IPS DF 4.7 (cell line): ENCODE measurements around the gene PHRF1.

Experiments
- DNase-seq: peaks from one replicate; pipeline ENCODE4 v3.0.0-alpha.2; 2013; ENCODE audit warnings: low spot score; ENCODE audit errors: extremely low read depth

Gene PHRF1

GRCh38 chr11:557328-558132 lies 18.7 kb upstream of the PHRF1 start:
- DNase-seq = no peak

- DNase-seq = no peak
Observed at GRCh38 chr11:558503-558902, 17.8 kb upstream of the PHRF1 start.

- DNase-seq = no peak
Observed at GRCh38 chr11:559020-559620, 17.1 kb upstream of the PHRF1 start.

- DNase-seq = no peak
Observed at GRCh38 chr11:559712-560304, 16.5 kb upstream of the PHRF1 start.

GRCh38 chr11:560305-561147 lies 15.7 kb upstream of the PHRF1 start, which contains the start of the genes LMNTD2 and RASSF7:
LMNTD2 (minus strand) TSS chr11:560738; CDS start chr11:560716, 22 bp downstream.
RASSF7 (plus strand) TSS chr11:560970; CDS start chr11:561769, 799 bp downstream.
- no peak for DNase-seq

- DNase-seq = no peak
Observed at GRCh38 chr11:561148-562003, 14.9 kb upstream of the PHRF1 start.

- no peak for DNase-seq
Observed at GRCh38 chr11:562046-562645, 14.1 kb upstream of the PHRF1 start.

GRCh38 chr11:563066-563811 lies 13.0 kb upstream of the PHRF1 start:
- DNase-seq = no peak

- DNase-seq = no peak
Observed at GRCh38 chr11:563812-564578, 12.3 kb upstream of the PHRF1 start.

GRCh38 chr11:565921-566509 lies 10.3 kb upstream of the PHRF1 start:
- no peak for DNase-seq

- no peak for DNase-seq
Observed at GRCh38 chr11:567011-567628, 9.2 kb upstream of the PHRF1 start.

- DNase-seq = no peak
Observed at GRCh38 chr11:567629-568292, 8.5 kb upstream of the PHRF1 start.

- DNase-seq = no peak
Observed at GRCh38 chr11:568306-569157, 7.7 kb upstream of the PHRF1 start.

GRCh38 chr11:569158-569885 lies 6.9 kb upstream of the PHRF1 start:
- no peak for DNase-seq

GRCh38 chr11:571802-572185 lies 4.5 kb upstream of the PHRF1 start:
- DNase-seq = no peak
